Aorta (tissue), 5 donors: Measurements from ENCODE around the gene PPP2R5C. TPM values are rescaled to one million over a fixed set of nuclear protein-coding genes. Genes with fewer than 3 reads are reported as not detected.

Experiments
- ATAC-seq: fragments of 200-7000 bp; cut with Tn5 transposase; one replicate; pipeline ENCODE4 v1.9.1; 2022; ENCODE audit warnings: moderate library complexity; ENCODE audit not compliant: low FRiP score
- DNase-seq, 2 donors: peaks; one replicate each; pipeline ENCODE4 v3.0.0-alpha.2; 2020
- H3K27ac ChIP-seq, 2 donors: one replicate each; pipeline ENCODE4 v1.5.1; 2013; ENCODE audit warnings: low read length in 2 of 2, mild to moderate bottlenecking in 2 of 2, moderate library complexity in 2 of 2, control low read depth in 1 of 2, inconsistent platforms in 1 of 2, low read depth in 1 of 2
- H3K27me3 ChIP-seq, 2 donors: one replicate each; pipeline ENCODE4 v1.6.1; 2013; ENCODE audit warnings: control low read depth in 1 of 2, low read length in 1 of 2, mild to moderate bottlenecking in 1 of 2, moderate library complexity in 1 of 2; ENCODE audit not compliant: insufficient read depth in 2 of 2, control insufficient read depth in 1 of 2
- H3K36me3 ChIP-seq, 2 donors: one replicate each; pipeline ENCODE4 v1.6.1; 2013; ENCODE audit warnings: control low read depth in 1 of 2, low read length in 1 of 2, mild to moderate bottlenecking in 1 of 2; ENCODE audit not compliant: insufficient read depth in 2 of 2, control insufficient read depth in 1 of 2
- H3K4me1 ChIP-seq, 2 donors: one replicate each; pipeline ENCODE4 v1.6.1; 2013; ENCODE audit warnings: low read length in 2 of 2, control low read depth in 1 of 2, mild to moderate bottlenecking in 1 of 2, moderate library complexity in 1 of 2; ENCODE audit not compliant: insufficient read depth in 2 of 2, control insufficient read depth in 1 of 2
- H3K4me3 ChIP-seq, 2 donors: one replicate each; pipeline ENCODE4 v1.5.1; 2013; ENCODE audit warnings: low read length in 2 of 2, control low read depth in 1 of 2, mild to moderate bottlenecking in 1 of 2
- H3K9me3 ChIP-seq: one replicate; pipeline ENCODE4 v1.6.1; 2013; ENCODE audit warnings: mild to moderate bottlenecking, low read length; ENCODE audit not compliant: control insufficient read depth
- WGBS, 2 donors: extraction: QIAGEN DNeasy Blood & Tissue Kit; methylation state at CpG; one replicate each; pipeline ENCODE4 v1.1.7; 2013; 5-methylcytosine and 5-hydroxymethylcytosine counted together
- intact Hi-C, 2 donors: fragments of 100-400 bp; cut with DNase I; formaldehyde crosslinking; loops; one replicate each; pipeline versions ENCODE4 v1.14.2 to v1.15.0; 2022
- polyA plus RNA-seq, 2 donors: library from polyadenylated mRNA; stranded (reverse); fragments of 200-250 nt; gene quantifications; one replicate each; pipeline ENCODE4 v1.2.3, GENCODE V29; 2013
- total RNA-seq, 2 donors: library from RNA; stranded (reverse); fragmentation: NEBNext Ultra II Directional; extraction: Animal tissue kit (Norgen Biotek cat#: 25700); gene quantifications; one replicate each; pipeline ENCODE4 v1.2.1, GENCODE V29; 2021
- donor health status: healthy with polysubstance abuse.
- donor health status: Bipolar disorder and iron deficiency.
- donor health status: DM: no; HTN: no; CAD: no.
- donor health status: DM: no; HTN: no; CAD: no.
- donor health status: DM: yes; HTN: yes; CAD: no.

The PPP2R5C gene
- total and polyA plus RNA-seq, 4 donors, result 64.0 to 155 (median 115) TPM

GRCh38 chr14:101839236-101839635 lies 77.7 kb downstream of the PPP2R5C start:
- intact Hi-C loops, result no loop called here
- DNase-seq (no peak), ATAC-seq (no peak)
- peaks cover 0 to 6% of the 10 kb centered on the region in 2 donors for H3K4me1 ChIP-seq
- no peak overlapping the region for H3K4me3 ChIP-seq
- no peaks in the 10 kb centered on the region for H3K36me3 ChIP-seq
- H3K27ac ChIP-seq, result no peak overlapping the region
- H3K9me3 ChIP-seq, result no peaks in the 10 kb centered on the region
- WGBS, 2 donors, result 78 to 81% methylated on average over 11 of the region's 11 CpGs
- no peaks in the 10 kb centered on the region for H3K27me3 ChIP-seq

GRCh38 chr14:101839661-101840060 lies 78.2 kb downstream of the PPP2R5C start:
- Histone ChIP-seq H3K4me3 (no peak overlapping the region), H3K27me3 (no peaks in the 10 kb centered on the region), H3K4me1 (peaks cover 0 to 2% of the 10 kb centered on the region in 2 donors), H3K36me3 (no peaks in the 10 kb centered on the region), H3K9me3 (no peaks in the 10 kb centered on the region), H3K27ac (no peak overlapping the region)
- WGBS, 2 donors, result 85% methylated on average over 6 of the region's 6 CpGs
- DNase-seq (no peak), ATAC-seq (no peak)
- intact Hi-C loops, result no loop called here

- Histone ChIP-seq H3K27me3 (no peaks in the 10 kb centered on the region), H3K27ac (no peak overlapping the region), H3K4me1 (no peaks in the 10 kb centered on the region), H3K9me3 (no peaks in the 10 kb centered on the region), H3K36me3 (no peaks in the 10 kb centered on the region), H3K4me3 (no peak overlapping the region)
- no peak for ATAC-seq
- 79 to 84% methylated on average over 5 of the region's 5 CpGs for WGBS, 2 donors
- DNase-seq, result no peak
- intact Hi-C loops, result no loop called here
These were observed 79.3 kb downstream of the PPP2R5C start for GRCh38 chr14:101840649-101841369.

- Histone ChIP-seq H3K27ac (no peak overlapping the region), H3K27me3 (no peaks in the 10 kb centered on the region)
- intact Hi-C loops, result no loop called here
These were observed 81.5 kb downstream of the PPP2R5C start for GRCh38 chr14:101843038-101843437.

GRCh38 chr14:101843665-101844064 lies 82.2 kb downstream of the PPP2R5C start:
- Histone ChIP-seq H3K9me3 (no peaks in the 10 kb centered on the region), H3K4me1 (no peaks in the 10 kb centered on the region), H3K4me3 (no peak overlapping the region), H3K27me3 (no peaks in the 10 kb centered on the region), H3K27ac (no peak overlapping the region), H3K36me3 (no peaks in the 10 kb centered on the region)
- ATAC-seq (no peak), DNase-seq (no peak)
- 82 to 83% methylated on average over 7 of the region's 7 CpGs for WGBS, 2 donors
- intact Hi-C loops, result no loop called here

More at GRCh38 chr14:101843038-101843437, 81.5 kb downstream of the PPP2R5C start:
- Histone ChIP-seq H3K4me3 (no peak overlapping the region), H3K9me3 (no peaks in the 10 kb centered on the region), H3K36me3 (no peaks in the 10 kb centered on the region), H3K4me1 (no peaks in the 10 kb centered on the region)
- ATAC-seq (no peak), DNase-seq (no peak)
- 47 to 54% methylated on average over 3 of the region's 3 CpGs for WGBS, 2 donors

GRCh38 chr14:101844219-101844618 lies 82.7 kb downstream of the PPP2R5C start:
- no peaks in the 10 kb centered on the region for H3K36me3 ChIP-seq
- DNase-seq (no peak), ATAC-seq (no peak)
- H3K27ac ChIP-seq, result no peak overlapping the region
- intact Hi-C loops, result no loop called here
- H3K27me3 ChIP-seq, result no peaks in the 10 kb centered on the region
- no peaks in the 10 kb centered on the region for H3K9me3 ChIP-seq
- H3K4me3 ChIP-seq, result no peak overlapping the region
- H3K4me1 ChIP-seq, result no peaks in the 10 kb centered on the region
- WGBS, 2 donors, result 86 to 89% methylated on average over 19 of the region's 19 CpGs

- no peak overlapping the region for H3K4me3 ChIP-seq
- no peaks in the 10 kb centered on the region for H3K27me3 ChIP-seq
- no peaks in the 10 kb centered on the region for H3K9me3 ChIP-seq
- DNase-seq (no peak), ATAC-seq (no peak)
- no peaks in the 10 kb centered on the region for H3K4me1 ChIP-seq
- intact Hi-C loops, result no loop called here
- H3K27ac ChIP-seq, result no peak overlapping the region
- 86 to 93% methylated on average over 3 of the region's 3 CpGs for WGBS, 2 donors
- no peaks in the 10 kb centered on the region for H3K36me3 ChIP-seq
These were observed 83.2 kb downstream of the PPP2R5C start for GRCh38 chr14:101844751-101845150.

- Histone ChIP-seq H3K9me3 (no peaks in the 10 kb centered on the region), H3K27ac (no peak overlapping the region), H3K4me3 (no peak overlapping the region), H3K36me3 (no peaks in the 10 kb centered on the region), H3K27me3 (no peaks in the 10 kb centered on the region), H3K4me1 (no peaks in the 10 kb centered on the region)
- ATAC-seq (no peak), DNase-seq (no peak)
- intact Hi-C loops, result no loop called here
- WGBS, 2 donors, result 74 to 76% methylated on average over 2 of the region's 2 CpGs
These were observed 84.0 kb downstream of the PPP2R5C start for GRCh38 chr14:101845496-101845895.

GRCh38 chr14:101845896-101846295 lies 84.4 kb downstream of the PPP2R5C start:
- ATAC-seq, result no peak
- 79% methylated on average over 10 of the region's 10 CpGs for WGBS, 2 donors
- Histone ChIP-seq H3K27me3 (no peaks in the 10 kb centered on the region), H3K9me3 (no peaks in the 10 kb centered on the region), H3K4me1 (no peaks in the 10 kb centered on the region), H3K36me3 (no peaks in the 10 kb centered on the region), H3K27ac (no peak overlapping the region), H3K4me3 (no peak overlapping the region)
- no peak for DNase-seq
- intact Hi-C loops, result no loop called here
